SK-N-SH (cell line): ENCODE results near the gene TAS1R3. TPM values are rescaled to one million over a fixed set of nuclear protein-coding genes. Genes with fewer than 3 reads are reported as not detected.

Source experiments
- CTCF ChIA-PET: fragments of 300-600, 350-600 bp; formaldehyde crosslinking; extraction: SDS; loops from one replicate; lab custom pipeline; 2021; lab: Yijun Ruan, JAX
- POLR2A ChIA-PET: fragments of 350-600 bp; sonication (Branson Sonifier 250); formaldehyde crosslinking; extraction: SDS; loops from one replicate; lab custom pipeline; 2020; ENCODE audit warnings: antibody characterized with exemption, inconsistent platforms; lab: Yijun Ruan, JAX
- DNase-seq: peaks from one replicate; pipeline ENCODE4 v3.0.0; 2012
- H2AFZ ChIP-seq: fragments of 200-600 bp; sonication (generic); 2 replicates; pipeline ENCODE4 v1.8.1; 2016; ENCODE audit warnings: antibody characterized with exemption, mild to moderate bottlenecking, low read depth
- H3F3A ChIP-seq: fragments of 200-600 bp; sonication (generic); replicated peaks from 2 replicates; pipeline ENCODE3; 2016; ENCODE audit warnings: antibody characterized with exemption, mild to moderate bottlenecking; ENCODE audit not compliant: insufficient read depth
- H3K27ac ChIP-seq, 2 experiments: fragments of 200-500 bp in 1 of 2; fragments of 200-600 bp in 1 of 2; sonication (Bioruptor generic) in 1 of 2; sonication (generic), shearing (Covaris generic) in 1 of 2; 2 replicates each; pipeline versions ENCODE4 v1.5.1 to v1.6.1; 2014 to 2016; ENCODE audit warnings: low read depth in 2 of 2, inconsistent platforms in 1 of 2, low read length in 1 of 2, mild to moderate bottlenecking in 1 of 2, mixed read lengths in 1 of 2
- H3K27me3 ChIP-seq: fragments of 200-600 bp; sonication (generic), shearing (Covaris generic); 2 replicates; pipeline ENCODE4 v1.6.1; 2016; ENCODE audit warnings: mixed run types; ENCODE audit not compliant: insufficient read depth
- H3K36me3 ChIP-seq, 2 experiments: fragments of 200-500 bp in 1 of 2; fragments of 200-600 bp in 1 of 2; sonication (Bioruptor generic) in 1 of 2; sonication (generic) in 1 of 2; replicated peaks in 1 of 2; 2 replicates each; pipeline versions ENCODE3 to v1.5.1; 2014 to 2016; ENCODE audit warnings: low read length in 1 of 2, mild to moderate bottlenecking in 1 of 2; ENCODE audit not compliant: insufficient read depth in 2 of 2, control insufficient read depth in 1 of 2
- H3K4me1 ChIP-seq, 2 experiments: fragments of 200-500 bp in 1 of 2; fragments of 200-600 bp in 1 of 2; sonication (Bioruptor generic) in 1 of 2; sonication (generic), shearing (Covaris generic) in 1 of 2; 2 replicates each; pipeline versions ENCODE4 v1.5.1 to v1.6.1; 2014 to 2016; ENCODE audit warnings: low read depth in 1 of 2, low read length in 1 of 2, mixed run types in 1 of 2; ENCODE audit not compliant: insufficient read depth in 2 of 2, control insufficient read depth in 1 of 2
- H3K4me2 ChIP-seq: fragments of 200-600 bp; sonication (generic), shearing (Covaris generic); 2 replicates; pipeline ENCODE4 v1.6.1; 2017; ENCODE audit warnings: mixed run types
- H3K4me3 ChIP-seq, 2 experiments: fragments of 200-500 bp in 1 of 2; fragments of 200-600 bp in 1 of 2; sonication (Bioruptor generic) in 1 of 2; sonication (generic), shearing (Covaris generic) in 1 of 2; 2 replicates each; pipeline versions ENCODE4 v1.5.1 to v1.8.1; 2014 to 2016; ENCODE audit warnings: low read depth in 2 of 2, inconsistent platforms in 1 of 2, low read length in 1 of 2, mild to moderate bottlenecking in 1 of 2, mixed read lengths in 1 of 2, moderate library complexity in 1 of 2
- H3K79me2 ChIP-seq: fragments of 200-600 bp; sonication (generic); 2 replicates; pipeline ENCODE4 v1.8.1; 2017; ENCODE audit warnings: mild to moderate bottlenecking; ENCODE audit not compliant: insufficient read depth
- H3K9ac ChIP-seq: fragments of 200-600 bp; sonication (generic); 2 replicates; pipeline ENCODE4 v1.6.1; 2017; ENCODE audit warnings: mixed run types
- H3K9me2 ChIP-seq: fragments of 200-600 bp; sonication (generic); 2 replicates; pipeline ENCODE4 v1.6.1; 2017; ENCODE audit warnings: mixed run types
- H3K9me3 ChIP-seq: fragments of 200-600 bp; sonication (generic); 2 replicates; pipeline ENCODE4 v1.6.1; 2017; ENCODE audit warnings: mixed run types, mild to moderate bottlenecking, moderate library complexity
- H4K20me1 ChIP-seq: fragments of 200-600 bp; sonication (generic); 2 replicates; pipeline ENCODE4 v1.6.1; 2017; ENCODE audit warnings: mild to moderate bottlenecking, mixed run types; ENCODE audit not compliant: insufficient read depth
- EP300 ChIP-seq, 2 experiments: IDR thresholded peaks; 2 replicates each; pipeline versions ENCODE4 v1.4.0 to v1.6.1; 2012; ENCODE audit warnings: borderline replicate concordance in 1 of 2, low read depth in 1 of 2, low read length in 1 of 2
- FOSL2 ChIP-seq: IDR thresholded peaks from 2 replicates; pipeline ENCODE4 v1.4.0; 2012; ENCODE audit warnings: low read depth, mild to moderate bottlenecking, moderate library complexity, borderline replicate concordance
- RAD21 ChIP-seq: IDR thresholded peaks from 2 replicates; pipeline ENCODE4 v1.6.1; 2012; ENCODE audit warnings: mild to moderate bottlenecking, low read length
- WGBS: methylation state at CpG from one replicate; pipeline ENCODE4 v1.1.6; 2017; ENCODE audit warnings: low lambda C conversion rate; 5-methylcytosine and 5-hydroxymethylcytosine counted together
- polyA plus RNA-seq, 3 experiments: library from polyadenylated mRNA; depleted of rRNA; stranded (reverse); fragments of >200 nt; gene quantifications; 2 replicates each; pipeline ENCODE4 v1.2.3, GENCODE V29; 2012
- TF ChIP-seq, protein P1 (sequence below): fragments of 200-600 bp; sonication (generic); IDR thresholded peaks from 2 replicates; pipeline ENCODE4 v1.6.1; 2017; ENCODE audit warnings: antibody characterized with exemption, mild to moderate bottlenecking, moderate library complexity
- TF ChIP-seq, protein P2 (sequence below): fragments of 150-350 bp; IDR thresholded peaks from 2 replicates; pipeline ENCODE4 v1.6.1; 2016; ENCODE audit warnings: mild to moderate bottlenecking, low read depth, low read length

Gene TAS1R3
- polyA plus RNA-seq, 1 of the 3 experiments (the other 2 are of a cell fraction) = 0.08 TPM

DNA sequence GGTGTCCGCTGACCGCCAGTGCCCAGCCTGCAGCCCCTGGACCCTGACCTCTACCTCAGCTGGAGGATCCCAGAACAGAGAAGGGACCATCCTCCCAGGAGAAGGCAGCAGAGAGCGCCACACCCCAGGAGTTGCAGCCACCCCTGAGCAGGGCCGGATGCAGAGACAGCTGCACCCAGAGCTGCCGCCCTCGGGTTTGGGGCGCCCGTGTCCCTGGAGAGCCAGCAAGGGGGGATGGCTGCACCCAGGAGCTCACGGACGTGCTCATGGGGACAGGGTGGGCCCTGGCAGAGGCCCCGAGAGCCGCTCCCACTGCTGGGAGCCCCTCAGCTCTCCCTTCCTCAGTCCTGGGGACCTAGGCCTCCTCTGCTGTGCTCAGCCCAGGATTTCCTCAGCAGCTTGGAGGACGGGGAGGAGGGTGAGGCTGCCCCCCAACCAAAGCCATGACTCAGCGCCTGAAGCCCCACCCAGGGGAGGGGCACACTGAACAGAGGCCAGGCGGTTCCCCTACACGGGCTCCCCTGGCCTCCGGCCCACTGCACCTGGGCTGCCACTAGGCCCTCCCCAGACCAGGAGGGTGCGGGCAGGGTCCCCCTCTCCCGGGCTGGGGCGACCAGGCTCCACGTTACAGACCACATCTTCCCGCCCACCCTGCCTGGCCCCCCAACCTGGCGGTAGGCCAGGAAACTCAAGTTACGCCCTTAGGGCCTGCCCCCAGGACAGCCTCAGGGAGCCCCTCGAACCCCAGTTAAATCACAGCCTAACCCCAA, 25.6 kb upstream of the TAS1R3 start:
- 93% methylated on average over 2 of the region's 25 CpGs for WGBS
- Histone ChIP-seq H3K9me2 (no peaks in the 10 kb centered on the region), H3K9ac (peak overlapping the region; percentile 56; the same call in 1 of the 2 replicates), H3K4me2 (peak overlapping the region; percentile 95), H3K36me3 (peaks cover 0 to 7% of the 10 kb centered on the region in 2 experiments), H3K27me3 (no peaks in the 10 kb centered on the region), H3K9me3 (no peaks in the 10 kb centered on the region), H2AFZ (no peak overlapping the region), H3F3A (no peaks in the 10 kb centered on the region), H3K4me3 (peak overlapping the region; percentile 73 to 91), H3K79me2 (peaks cover 32% of the 10 kb centered on the region), H4K20me1 (peaks cover 15% of the 10 kb centered on the region; the same call in 1 of the 2 replicates), H3K4me1 (peaks cover 13 to 50% of the 10 kb centered on the region in 2 experiments; a peak in 2 of 4 replicates), H3K27ac (peak overlapping the region; percentile 68 to 97)
- DNase-seq = no peak
- POLR2A ChIA-PET = interaction anchor here (0.6 to 1.5 kb wide), 2 partner anchors 14 to 70 kb away, joined by 3 to 4 read pairs; partner anchors contain the start of gene AURKAIP1
- CTCF ChIA-PET = interaction anchor here (0.7 to 3.7 kb wide), 8 partner anchors 14 to 272 kb away, joined by 3 to 44 read pairs (median 3); no protein-coding TSS in a partner anchor
- no peak for TF ChIP-seq EP300 (IDR thresholded peaks at IDR 0.05; ENCODE audit: borderline replicate concordance in 1 of 2, low read depth in 1 of 2, low read length in 1 of 2)
- TF ChIP-seq FOSL2 = peak; percentile 53; the same call in 1 of the 2 replicates

DNA sequence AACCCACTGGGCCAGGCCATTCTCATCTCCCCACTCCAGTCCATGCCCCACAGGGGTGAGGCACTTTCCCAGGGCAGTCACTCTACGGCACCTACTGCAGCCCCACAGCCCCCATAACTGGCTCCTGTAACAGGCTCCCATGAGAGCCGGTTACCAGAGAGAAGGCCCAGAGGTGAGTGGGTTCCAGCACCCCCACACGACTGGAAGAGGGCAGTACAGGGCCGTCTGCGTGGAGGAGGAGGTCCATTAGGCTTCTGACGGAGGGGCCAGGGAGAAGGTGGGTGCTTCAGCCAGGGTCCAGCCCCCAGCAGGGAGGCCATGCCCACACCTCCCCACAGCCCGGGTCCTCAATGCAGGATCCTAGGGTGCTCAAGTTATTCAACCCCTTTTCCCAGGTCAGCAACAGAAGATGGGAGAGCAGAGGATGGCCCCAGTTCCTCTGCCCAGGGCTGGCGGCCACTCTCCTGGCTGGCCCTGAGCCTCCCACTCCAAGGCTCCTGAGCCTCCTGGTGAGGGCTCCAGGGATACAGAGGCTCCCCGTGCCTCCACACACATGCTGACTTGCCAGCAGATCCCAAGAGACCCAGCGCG, 24.9 kb upstream of the TAS1R3 start:
- Histone ChIP-seq H3F3A (no peaks in the 10 kb centered on the region), H3K4me1 (peaks cover 13 to 50% of the 10 kb centered on the region in 2 experiments; a peak in 2 of 4 replicates), H3K79me2 (peaks cover 32% of the 10 kb centered on the region), H3K9me3 (no peaks in the 10 kb centered on the region), H3K4me3 (peak overlapping the region; percentile 73 to 91), H3K9ac (peak overlapping the region; percentile 14; the same call in 1 of the 2 replicates), H3K27ac (peak overlapping the region; percentile 39 to 97; a peak in 2 of 4 replicates), H3K9me2 (no peaks in the 10 kb centered on the region), H3K27me3 (no peaks in the 10 kb centered on the region), H3K36me3 (peaks cover 0 to 12% of the 10 kb centered on the region in 2 experiments), H2AFZ (no peak overlapping the region), H4K20me1 (peaks cover 15% of the 10 kb centered on the region; the same call in 1 of the 2 replicates), H3K4me2 (peak overlapping the region; percentile 95)
- ChIA-PET CTCF (interaction anchor here (1.0 to 1.2 kb wide), 2 partner anchors 20 to 184 kb away, joined by 3 to 4 read pairs; no protein-coding TSS in a partner anchor), POLR2A (interaction anchor here (1.5 kb wide), 1 partner anchor 69 kb away, joined by 4 read pairs; the partner anchor contains the start of gene AURKAIP1)
- WGBS = 66% methylated on average over 6 of the region's 11 CpGs
- TF ChIP-seq, protein P1, sequence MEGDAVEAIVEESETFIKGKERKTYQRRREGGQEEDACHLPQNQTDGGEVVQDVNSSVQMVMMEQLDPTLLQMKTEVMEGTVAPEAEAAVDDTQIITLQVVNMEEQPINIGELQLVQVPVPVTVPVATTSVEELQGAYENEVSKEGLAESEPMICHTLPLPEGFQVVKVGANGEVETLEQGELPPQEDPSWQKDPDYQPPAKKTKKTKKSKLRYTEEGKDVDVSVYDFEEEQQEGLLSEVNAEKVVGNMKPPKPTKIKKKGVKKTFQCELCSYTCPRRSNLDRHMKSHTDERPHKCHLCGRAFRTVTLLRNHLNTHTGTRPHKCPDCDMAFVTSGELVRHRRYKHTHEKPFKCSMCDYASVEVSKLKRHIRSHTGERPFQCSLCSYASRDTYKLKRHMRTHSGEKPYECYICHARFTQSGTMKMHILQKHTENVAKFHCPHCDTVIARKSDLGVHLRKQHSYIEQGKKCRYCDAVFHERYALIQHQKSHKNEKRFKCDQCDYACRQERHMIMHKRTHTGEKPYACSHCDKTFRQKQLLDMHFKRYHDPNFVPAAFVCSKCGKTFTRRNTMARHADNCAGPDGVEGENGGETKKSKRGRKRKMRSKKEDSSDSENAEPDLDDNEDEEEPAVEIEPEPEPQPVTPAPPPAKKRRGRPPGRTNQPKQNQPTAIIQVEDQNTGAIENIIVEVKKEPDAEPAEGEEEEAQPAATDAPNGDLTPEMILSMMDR = peak; percentile 25; the same call in 1 of the 2 replicates
- TF ChIP-seq, protein P2, sequence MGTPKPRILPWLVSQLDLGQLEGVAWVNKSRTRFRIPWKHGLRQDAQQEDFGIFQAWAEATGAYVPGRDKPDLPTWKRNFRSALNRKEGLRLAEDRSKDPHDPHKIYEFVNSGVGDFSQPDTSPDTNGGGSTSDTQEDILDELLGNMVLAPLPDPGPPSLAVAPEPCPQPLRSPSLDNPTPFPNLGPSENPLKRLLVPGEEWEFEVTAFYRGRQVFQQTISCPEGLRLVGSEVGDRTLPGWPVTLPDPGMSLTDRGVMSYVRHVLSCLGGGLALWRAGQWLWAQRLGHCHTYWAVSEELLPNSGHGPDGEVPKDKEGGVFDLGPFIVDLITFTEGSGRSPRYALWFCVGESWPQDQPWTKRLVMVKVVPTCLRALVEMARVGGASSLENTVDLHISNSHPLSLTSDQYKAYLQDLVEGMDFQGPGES = no peak
- peak; percentile 38; the same call in 1 of the 2 replicates for TF ChIP-seq RAD21
- peak; percentile 52 for DNase-seq
